Lower leg skin (tissue), 3 donors: ENCODE measurements around the gene TTC1.

ENCODE experiments used
- POLR2A ChIP-seq, 2 donors: fragments of 450-650 bp; IDR thresholded peaks; one replicate each; pipeline ENCODE4 v1.6.1; 2016 to 2017; ENCODE audit warnings: antibody characterized with exemption in 2 of 2, mild to moderate bottlenecking in 1 of 2, moderate library complexity in 1 of 2
- TF ChIP-seq, protein P1 (sequence below), 3 donors: fragments of 450-650 bp; IDR thresholded peaks; one replicate each; pipeline ENCODE4 v1.5.1; 2016; ENCODE audit warnings: antibody characterized with exemption in 3 of 3, mild to moderate bottlenecking in 3 of 3, moderate library complexity in 2 of 3

DNA sequence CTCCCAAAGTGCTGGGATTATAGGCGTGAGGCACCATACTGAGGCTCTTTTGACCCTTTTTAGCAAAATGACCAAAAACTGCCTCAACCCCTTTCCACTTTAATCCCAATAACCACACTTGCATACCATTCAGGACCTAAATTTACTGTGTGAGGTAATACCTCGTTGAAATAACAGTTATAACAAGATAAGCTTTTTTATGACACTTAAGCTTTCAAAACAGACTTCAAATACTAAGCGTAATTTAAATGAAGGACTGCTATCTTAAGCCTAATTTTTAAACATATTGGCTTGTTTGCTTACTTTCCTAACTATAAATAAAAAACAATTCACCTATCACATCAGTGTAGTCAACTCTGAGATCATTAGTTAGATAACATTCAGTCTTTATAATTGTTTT is 72.6 kb downstream of the TTC1 start:
- TF ChIP-seq, protein P1, sequence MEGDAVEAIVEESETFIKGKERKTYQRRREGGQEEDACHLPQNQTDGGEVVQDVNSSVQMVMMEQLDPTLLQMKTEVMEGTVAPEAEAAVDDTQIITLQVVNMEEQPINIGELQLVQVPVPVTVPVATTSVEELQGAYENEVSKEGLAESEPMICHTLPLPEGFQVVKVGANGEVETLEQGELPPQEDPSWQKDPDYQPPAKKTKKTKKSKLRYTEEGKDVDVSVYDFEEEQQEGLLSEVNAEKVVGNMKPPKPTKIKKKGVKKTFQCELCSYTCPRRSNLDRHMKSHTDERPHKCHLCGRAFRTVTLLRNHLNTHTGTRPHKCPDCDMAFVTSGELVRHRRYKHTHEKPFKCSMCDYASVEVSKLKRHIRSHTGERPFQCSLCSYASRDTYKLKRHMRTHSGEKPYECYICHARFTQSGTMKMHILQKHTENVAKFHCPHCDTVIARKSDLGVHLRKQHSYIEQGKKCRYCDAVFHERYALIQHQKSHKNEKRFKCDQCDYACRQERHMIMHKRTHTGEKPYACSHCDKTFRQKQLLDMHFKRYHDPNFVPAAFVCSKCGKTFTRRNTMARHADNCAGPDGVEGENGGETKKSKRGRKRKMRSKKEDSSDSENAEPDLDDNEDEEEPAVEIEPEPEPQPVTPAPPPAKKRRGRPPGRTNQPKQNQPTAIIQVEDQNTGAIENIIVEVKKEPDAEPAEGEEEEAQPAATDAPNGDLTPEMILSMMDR (IDR thresholded peaks at IDR 0.05), result no peak
- TF ChIP-seq POLR2A (IDR thresholded peaks at IDR 0.05), result no peak
